K562 (cell line): ENCODE measurements around the gene ASAH2. TPM values are rescaled to one million over a fixed set of nuclear protein-coding genes. Genes with fewer than 3 reads are reported as not detected.

Experiments used
- BHLHE40 ChIP-seq: IDR thresholded peaks from 2 replicates; pipeline ENCODE4 v1.6.1; 2011; ENCODE audit warnings: low read length, improper control_type of control experiment
- CBX8 ChIP-seq: fragments of 200-600 bp; sonication (generic); IDR thresholded peaks from 2 replicates; pipeline ENCODE4 v1.6.1; 2012; ENCODE audit warnings: borderline replicate concordance, mixed run types, low read depth, mild to moderate bottlenecking, moderate library complexity, mixed read lengths, low read length, control low read depth, inconsistent platforms; ENCODE audit not compliant: poor library complexity, severe bottlenecking; ENCODE audit errors: extremely low read depth
- CTCF ChIP-seq, 3 experiments: IDR thresholded peaks in 2 of 3; conservative IDR thresholded peaks in 1 of 3; 2 replicates each; pipeline ENCODE4 v1.5.1; 2011 to 2012; ENCODE audit warnings: low read length in 3 of 3, mild to moderate bottlenecking in 3 of 3, control low read depth in 2 of 3, improper control_type of control experiment in 1 of 3, inconsistent platforms in 1 of 3, low read depth in 1 of 3, mixed read lengths in 1 of 3, moderate library complexity in 1 of 3; ENCODE audit not compliant: insufficient read depth in 2 of 3
- KLF1 ChIP-seq: fragments of 450-650 bp; IDR thresholded peaks from 2 replicates; pipeline ENCODE4 v1.6.1; 2016; ENCODE audit warnings: missing genetic modification characterization, missing compliant biosample characterization
- MEIS2 ChIP-seq: fragments of 450-650 bp; IDR thresholded peaks from 2 replicates; pipeline ENCODE4 v1.6.1; 2014; ENCODE audit warnings: mild to moderate bottlenecking; ENCODE audit not compliant: partially characterized antibody
- MIER1 ChIP-seq: fragments of 450-650 bp; IDR thresholded peaks from 2 replicates; pipeline ENCODE4 v1.6.1; 2016; ENCODE audit warnings: antibody characterized with exemption, mild to moderate bottlenecking, low read depth
- MXI1 ChIP-seq: IDR thresholded peaks from 2 replicates; pipeline ENCODE4 v1.6.1; 2011; ENCODE audit warnings: low read depth, mild to moderate bottlenecking, improper control_type of control experiment, low read length
- RUNX1 ChIP-seq: sonication (generic); IDR thresholded peaks from 2 replicates; pipeline ENCODE4 v1.6.1; 2016; ENCODE audit warnings: antibody characterized with exemption, low read depth
- SRSF1 ChIP-seq: fragments of 200-400 bp; formaldehyde crosslinking; IDR thresholded peaks from 2 replicates; pipeline ENCODE4 v1.6.1; 2017; ENCODE audit warnings: mild to moderate bottlenecking, low read depth, low read length, moderate library complexity
- TOE1 ChIP-seq, 2 experiments: fragments of 450-650 bp in 1 of 2; sonication (generic) in 1 of 2; formaldehyde crosslinking in 1 of 2; IDR thresholded peaks; 2 replicates each; pipeline versions ENCODE4 v1.7.1 to v1.8.0; 2016 to 2022; ENCODE audit warnings: borderline replicate concordance in 2 of 2, mild to moderate bottlenecking in 2 of 2, antibody characterized with exemption in 1 of 2, inconsistent platforms in 1 of 2, low read depth in 1 of 2, missing genetic modification reagents in 1 of 2, moderate library complexity in 1 of 2
- XRCC3 ChIP-seq: fragments of 450-650 bp; IDR thresholded peaks from 2 replicates; pipeline ENCODE4 v1.6.1; 2017; ENCODE audit warnings: mild to moderate bottlenecking, moderate library complexity
- ZNF133 ChIP-seq: fragments of 250-450 bp; sonication (Bioruptor Pico); IDR thresholded peaks from 2 replicates; pipeline ENCODE4 v1.4.0; 2020; ENCODE audit warnings: mild to moderate bottlenecking
- ZNF134 ChIP-seq: fragments of 250-450 bp; sonication (Bioruptor Pico); conservative IDR thresholded peaks from 2 replicates; pipeline ENCODE4 v1.4.0; 2020
- ZNF316 ChIP-seq: fragments of 450-650 bp; IDR thresholded peaks from 2 replicates; pipeline ENCODE4 v1.6.1; 2016
- ZNF347 ChIP-seq: fragments of 450-650 bp; formaldehyde crosslinking; IDR thresholded peaks from 2 replicates; pipeline ENCODE4 v1.4.0; 2020; ENCODE audit warnings: low read depth, mild to moderate bottlenecking, moderate library complexity
- ZNF41 ChIP-seq: fragments of 250-450 bp; sonication (Bioruptor Pico); conservative IDR thresholded peaks from 2 replicates; pipeline ENCODE4 v1.4.0; 2020; ENCODE audit warnings: mild to moderate bottlenecking
- ZNF778 ChIP-seq: fragments of 450-650 bp; formaldehyde crosslinking; IDR thresholded peaks from 2 replicates; pipeline ENCODE4 v1.4.0; 2020; ENCODE audit warnings: mild to moderate bottlenecking, moderate library complexity
- polyA plus RNA-seq, 8 experiments: library from polyadenylated mRNA; depleted of rRNA in 4 of 8; stranded (reverse) in 5 of 8; unstranded in 3 of 8; fragments of >200 nt; fragmentation: Nextera tagmentation in 2 of 8; fragmentation: Illumina TruSeq in 1 of 8; extraction: Ambion mirVana in 2 of 8; extraction: Trizol in 1 of 8; gene quantifications; 2 replicates each; pipeline versions ENCODE4 v1.2.1 to v1.2.3, GENCODE V29; 2011 to 2014; ENCODE audit warnings: inconsistent platforms in 1 of 8, missing spikeins in 1 of 8
- total RNA-seq, 7 experiments: library from RNA; depleted of rRNA in 6 of 7; stranded (reverse); fragments of >200 nt in 6 of 7; fragmentation: Illumina TruSeq in 2 of 7; extraction: Trizol in 2 of 7; gene quantifications; 2 replicates each; pipeline versions ENCODE4 v1.2.1 to v1.2.3, GENCODE V29; 2011 to 2021; ENCODE audit warnings: low replicate concordance in 1 of 7
- TF ChIP-seq, protein P1 (sequence below): conservative IDR thresholded peaks from 2 replicates; pipeline ENCODE4 v1.6.1; 2011; ENCODE audit warnings: low read depth, mild to moderate bottlenecking, low read length; ENCODE audit not compliant: control insufficient read depth
- TF ChIP-seq, protein P2 (sequence below): IDR thresholded peaks from 2 replicates; pipeline ENCODE4 v1.6.1; 2011; ENCODE audit warnings: borderline replicate concordance, low read depth, mild to moderate bottlenecking, moderate library complexity, low read length; ENCODE audit not compliant: insufficient read depth, poor library complexity, severe bottlenecking
- TF ChIP-seq, protein P3 (sequence below): fragments of 450-650 bp; IDR thresholded peaks from 2 replicates; pipeline ENCODE4 v1.6.1; 2014; ENCODE audit warnings: low read depth, mild to moderate bottlenecking, moderate library complexity, borderline replicate concordance

The ASAH2 gene
- total and polyA plus RNA-seq, 9 of the 15 experiments (the other 6 are each of a cell fraction or from before 2014, with no cell fraction given) = 2.5 to 12.0 (median 8.5) TPM

DNA sequence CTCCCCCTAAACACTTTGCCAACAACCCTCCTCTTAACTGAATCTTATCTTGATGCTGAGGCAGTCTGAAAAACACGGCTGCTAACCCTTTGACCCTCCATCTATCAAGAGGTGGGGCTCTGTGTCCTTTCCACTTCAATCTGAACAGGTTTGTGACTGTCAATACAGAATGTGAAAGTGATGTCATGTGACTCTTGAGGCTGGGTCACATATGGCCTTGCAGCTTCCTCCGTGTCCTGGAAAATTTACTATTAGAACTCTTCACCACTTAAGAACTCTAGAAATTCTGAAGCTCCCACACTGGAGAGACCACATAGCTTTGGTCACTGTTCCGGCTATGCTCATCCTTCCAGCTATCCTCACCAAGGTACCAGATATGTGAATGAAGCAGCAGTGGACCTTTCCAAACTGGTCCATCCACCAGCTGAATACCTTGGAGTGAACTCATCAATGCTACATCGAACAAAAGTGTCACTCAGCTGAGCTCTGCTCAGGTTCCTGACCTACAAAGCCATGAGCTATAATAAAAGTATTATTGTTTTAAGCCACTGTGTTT, 30.7 kb upstream of the ASAH2 start (continued):
- TF ChIP-seq, protein P1, sequence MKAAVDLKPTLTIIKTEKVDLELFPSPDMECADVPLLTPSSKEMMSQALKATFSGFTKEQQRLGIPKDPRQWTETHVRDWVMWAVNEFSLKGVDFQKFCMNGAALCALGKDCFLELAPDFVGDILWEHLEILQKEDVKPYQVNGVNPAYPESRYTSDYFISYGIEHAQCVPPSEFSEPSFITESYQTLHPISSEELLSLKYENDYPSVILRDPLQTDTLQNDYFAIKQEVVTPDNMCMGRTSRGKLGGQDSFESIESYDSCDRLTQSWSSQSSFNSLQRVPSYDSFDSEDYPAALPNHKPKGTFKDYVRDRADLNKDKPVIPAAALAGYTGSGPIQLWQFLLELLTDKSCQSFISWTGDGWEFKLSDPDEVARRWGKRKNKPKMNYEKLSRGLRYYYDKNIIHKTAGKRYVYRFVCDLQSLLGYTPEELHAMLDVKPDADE = no peak
- TF ChIP-seq ZNF41 (no peak), ZNF133 (no peak), CBX8 (no peak), TOE1 (IDR thresholded peaks at IDR 0.05; ENCODE audit: borderline replicate concordance) (peak; percentile 69; the same call in 1 of the 2 replicates), TOE1 (CRISPR knock-in tag; IDR thresholded peaks at IDR 0.05; ENCODE audit: borderline replicate concordance, low read depth) (no peak), SRSF1 (no peak), ZNF778 (CRISPR knock-in tag) (no peak), KLF1 (tag) (no peak), BHLHE40 (0 out of 2 replicates have a peak, but pooled peaks have one; percentile 14), MXI1 (no peak), RUNX1 (no peak), ZNF316 (no peak), XRCC3 (no peak), MEIS2 (no peak), CTCF (IDR thresholded peaks at IDR 0.05 in 2 of 3, conservative IDR thresholded peaks at IDR 0.05 in 1 of 3; ENCODE audit: insufficient read depth in 2 of 3, low read depth in 1 of 3, low read length in 3 of 3) (no peak), MIER1 (no peak), ZNF347 (CRISPR knock-in tag) (no peak), ZNF134 (CRISPR knock-in tag) (no peak)
- TF ChIP-seq, protein P2, sequence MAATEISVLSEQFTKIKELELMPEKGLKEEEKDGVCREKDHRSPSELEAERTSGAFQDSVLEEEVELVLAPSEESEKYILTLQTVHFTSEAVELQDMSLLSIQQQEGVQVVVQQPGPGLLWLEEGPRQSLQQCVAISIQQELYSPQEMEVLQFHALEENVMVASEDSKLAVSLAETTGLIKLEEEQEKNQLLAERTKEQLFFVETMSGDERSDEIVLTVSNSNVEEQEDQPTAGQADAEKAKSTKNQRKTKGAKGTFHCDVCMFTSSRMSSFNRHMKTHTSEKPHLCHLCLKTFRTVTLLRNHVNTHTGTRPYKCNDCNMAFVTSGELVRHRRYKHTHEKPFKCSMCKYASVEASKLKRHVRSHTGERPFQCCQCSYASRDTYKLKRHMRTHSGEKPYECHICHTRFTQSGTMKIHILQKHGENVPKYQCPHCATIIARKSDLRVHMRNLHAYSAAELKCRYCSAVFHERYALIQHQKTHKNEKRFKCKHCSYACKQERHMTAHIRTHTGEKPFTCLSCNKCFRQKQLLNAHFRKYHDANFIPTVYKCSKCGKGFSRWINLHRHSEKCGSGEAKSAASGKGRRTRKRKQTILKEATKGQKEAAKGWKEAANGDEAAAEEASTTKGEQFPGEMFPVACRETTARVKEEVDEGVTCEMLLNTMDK = no peak
- TF ChIP-seq, protein P3, sequence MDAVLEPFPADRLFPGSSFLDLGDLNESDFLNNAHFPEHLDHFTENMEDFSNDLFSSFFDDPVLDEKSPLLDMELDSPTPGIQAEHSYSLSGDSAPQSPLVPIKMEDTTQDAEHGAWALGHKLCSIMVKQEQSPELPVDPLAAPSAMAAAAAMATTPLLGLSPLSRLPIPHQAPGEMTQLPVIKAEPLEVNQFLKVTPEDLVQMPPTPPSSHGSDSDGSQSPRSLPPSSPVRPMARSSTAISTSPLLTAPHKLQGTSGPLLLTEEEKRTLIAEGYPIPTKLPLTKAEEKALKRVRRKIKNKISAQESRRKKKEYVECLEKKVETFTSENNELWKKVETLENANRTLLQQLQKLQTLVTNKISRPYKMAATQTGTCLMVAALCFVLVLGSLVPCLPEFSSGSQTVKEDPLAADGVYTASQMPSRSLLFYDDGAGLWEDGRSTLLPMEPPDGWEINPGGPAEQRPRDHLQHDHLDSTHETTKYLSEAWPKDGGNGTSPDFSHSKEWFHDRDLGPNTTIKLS = no peak
